SU-DHL-6 (cell line): ENCODE data around the gene WNT10A.

Experiments
- EZH2phosphoT487 ChIP-seq: fragments of 200-600 bp; sonication (generic), shearing (Covaris generic); conservative IDR thresholded peaks from 2 replicates; pipeline ENCODE4 v1.6.1; 2018; ENCODE audit warnings: mild to moderate bottlenecking, antibody characterized with exemption, low read length, moderate library complexity, mixed read lengths
- TF ChIP-seq, protein P1 (sequence below): fragments of 200-600 bp; sonication (generic); IDR thresholded peaks from one replicate; pipeline ENCODE4 v1.5.1; 2017; ENCODE audit warnings: antibody characterized with exemption, mild to moderate bottlenecking, low read length, moderate library complexity; ENCODE audit not compliant: insufficient read depth, poor library complexity, severe bottlenecking

DNA sequence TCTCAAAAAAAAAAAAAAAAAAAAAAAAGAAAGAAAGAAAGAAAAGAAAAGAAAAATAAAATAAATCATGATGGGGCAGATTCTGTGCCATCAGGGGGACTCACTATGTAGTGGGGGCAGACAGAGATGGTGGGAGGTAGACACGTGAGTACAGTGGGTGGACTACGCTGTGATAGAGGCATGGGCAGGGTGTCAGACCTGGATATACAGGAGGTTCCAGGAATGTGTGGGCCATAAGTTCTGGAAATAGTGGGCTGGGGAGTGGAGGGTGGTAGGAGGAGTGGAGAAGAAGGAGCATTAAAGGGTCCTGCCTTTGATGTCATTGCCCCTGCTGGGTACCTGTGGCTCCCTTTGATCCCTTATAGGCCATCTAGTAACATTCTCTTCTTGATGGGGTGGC lies 29.9 kb upstream of the WNT10A start:
- TF ChIP-seq, protein P1, sequence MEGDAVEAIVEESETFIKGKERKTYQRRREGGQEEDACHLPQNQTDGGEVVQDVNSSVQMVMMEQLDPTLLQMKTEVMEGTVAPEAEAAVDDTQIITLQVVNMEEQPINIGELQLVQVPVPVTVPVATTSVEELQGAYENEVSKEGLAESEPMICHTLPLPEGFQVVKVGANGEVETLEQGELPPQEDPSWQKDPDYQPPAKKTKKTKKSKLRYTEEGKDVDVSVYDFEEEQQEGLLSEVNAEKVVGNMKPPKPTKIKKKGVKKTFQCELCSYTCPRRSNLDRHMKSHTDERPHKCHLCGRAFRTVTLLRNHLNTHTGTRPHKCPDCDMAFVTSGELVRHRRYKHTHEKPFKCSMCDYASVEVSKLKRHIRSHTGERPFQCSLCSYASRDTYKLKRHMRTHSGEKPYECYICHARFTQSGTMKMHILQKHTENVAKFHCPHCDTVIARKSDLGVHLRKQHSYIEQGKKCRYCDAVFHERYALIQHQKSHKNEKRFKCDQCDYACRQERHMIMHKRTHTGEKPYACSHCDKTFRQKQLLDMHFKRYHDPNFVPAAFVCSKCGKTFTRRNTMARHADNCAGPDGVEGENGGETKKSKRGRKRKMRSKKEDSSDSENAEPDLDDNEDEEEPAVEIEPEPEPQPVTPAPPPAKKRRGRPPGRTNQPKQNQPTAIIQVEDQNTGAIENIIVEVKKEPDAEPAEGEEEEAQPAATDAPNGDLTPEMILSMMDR: no peak
- TF ChIP-seq EZH2phosphoT487: no peak
